Embryonic facial prominence (tissue), 1 donor: ENCODE measurements around the gene CHODL.

ENCODE experiments used
- DNase-seq: peaks from one replicate; pipeline ENCODE4 v3.0.0-alpha.2; 2016; ENCODE audit errors: extremely low spot score

The CHODL gene

GRCh38 chr21:18244671-18245463, at the start of gene CHODL:
CHODL (plus strand) TSS chr21:18244833; CDS start chr21:18245224, 391 bp downstream.
- DNase-seq: no peak

GRCh38 chr21:18204931-18205330, 39.7 kb upstream of the CHODL start:
- DNase-seq: no peak

- DNase-seq: no peak
Observed at GRCh38 chr21:18218331-18218730, 26.3 kb upstream of the CHODL start.

GRCh38 chr21:18220498-18220897, 24.1 kb upstream of the CHODL start:
- DNase-seq: no peak

GRCh38 chr21:18222346-18222745, 22.3 kb upstream of the CHODL start:
- no peak for DNase-seq

- no peak for DNase-seq
Observed at GRCh38 chr21:18228060-18228739, 16.4 kb upstream of the CHODL start.

- DNase-seq: no peak
Observed at GRCh38 chr21:18235545-18235944, 9.1 kb upstream of the CHODL start.

GRCh38 chr21:18245464-18245967, 883 bp downstream of the CHODL start:
- DNase-seq: no peak

- no peak for DNase-seq
Observed at GRCh38 chr21:18248171-18248570, 3.5 kb downstream of the CHODL start.

GRCh38 chr21:18249672-18250071, 5.0 kb downstream of the CHODL start:
- DNase-seq: no peak

- DNase-seq: no peak
Observed at GRCh38 chr21:18251065-18251464, 6.4 kb downstream of the CHODL start.

GRCh38 chr21:18252256-18252655, 7.6 kb downstream of the CHODL start:
- DNase-seq: no peak

- DNase-seq: no peak
Observed at GRCh38 chr21:18252680-18253079, 8.0 kb downstream of the CHODL start.

GRCh38 chr21:18253221-18253620, 8.6 kb downstream of the CHODL start:
- DNase-seq: no peak

GRCh38 chr21:18253799-18254198, 9.2 kb downstream of the CHODL start:
- no peak for DNase-seq

GRCh38 chr21:18265944-18266343, 21.3 kb downstream of the CHODL start:
- DNase-seq: no peak

- no peak for DNase-seq
Observed at GRCh38 chr21:18267496-18267895, 22.9 kb downstream of the CHODL start.

- no peak for DNase-seq
Observed at GRCh38 chr21:18268906-18269305, 24.3 kb downstream of the CHODL start.

GRCh38 chr21:18269856-18270255, 25.2 kb downstream of the CHODL start:
- no peak for DNase-seq

- DNase-seq: no peak
Observed at GRCh38 chr21:18273400-18273799, 28.8 kb downstream of the CHODL start.

- no peak for DNase-seq
Observed at GRCh38 chr21:18274370-18274769, 29.7 kb downstream of the CHODL start.

GRCh38 chr21:18275781-18276180, 31.1 kb downstream of the CHODL start:
- DNase-seq: no peak

- no peak for DNase-seq
Observed at GRCh38 chr21:18285379-18285778, 40.7 kb downstream of the CHODL start.
